ENCODE results near the gene BICD2. TPM values are rescaled to one million over a fixed set of nuclear protein-coding genes. Genes with fewer than 3 reads are reported as not detected.

The BICD2 gene
- total RNA-seq, 2 donors from 2014 or later, result 31.0 to 36.6 TPM

GRCh38 chr9:92754091-92754745 is 10.4 kb downstream of the BICD2 start:
- DNase-seq (no peak), ATAC-seq (no peak)
- intact Hi-C loops (cut with DNase I), result no loop called here

- DNase-seq (no peak), ATAC-seq (no peak)
- intact Hi-C loops (cut with DNase I), result no loop called here
These were observed 11.7 kb downstream of the BICD2 start for GRCh38 chr9:92752812-92753404.

GRCh38 chr9:92749934-92750315 is 14.7 kb downstream of the BICD2 start:
- ATAC-seq, result peak in 1 of 2 donors; percentile 24
- intact Hi-C loops (cut with DNase I), result no loop called here
- no peak for DNase-seq

GRCh38 chr9:92749071-92749933 is 15.3 kb downstream of the BICD2 start:
- DNase-seq (peak; percentile 44), ATAC-seq (peak; percentile 41 to 67)
- intact Hi-C loops (cut with DNase I), result no loop called here

GRCh38 chr9:92748233-92748497 is 16.5 kb downstream of the BICD2 start:
- intact Hi-C loops (cut with DNase I), result no loop called here

GRCh38 chr9:92747459-92748232 is 17.0 kb downstream of the BICD2 start:
- peak in 1 of 2 donors; percentile 45 for ATAC-seq

More at GRCh38 chr9:92748233-92748497, 16.5 kb downstream of the BICD2 start:
- ATAC-seq (no peak), DNase-seq (no peak)

GRCh38 chr9:92746567-92747458 is 17.8 kb downstream of the BICD2 start:
- intact Hi-C loops (cut with DNase I), result no loop called here
- ATAC-seq (peak in 1 of 2 donors; percentile 3), DNase-seq (no peak)

More at GRCh38 chr9:92747459-92748232, 17.0 kb downstream of the BICD2 start:
- intact Hi-C loops (cut with DNase I), result no loop called here
- DNase-seq, result no peak

GRCh38 chr9:92745881-92746280 is 18.8 kb downstream of the BICD2 start:
- DNase-seq (no peak), ATAC-seq (no peak)
- intact Hi-C loops (cut with DNase I), result no loop called here

GRCh38 chr9:92745331-92745730 is 19.3 kb downstream of the BICD2 start:
- ATAC-seq (no peak), DNase-seq (no peak)
- intact Hi-C loops (cut with DNase I), result no loop called here

GRCh38 chr9:92740969-92741368 is 23.7 kb downstream of the BICD2 start:
- ATAC-seq (no peak), DNase-seq (no peak)
- intact Hi-C loops (cut with DNase I), result no loop called here

- intact Hi-C loops (cut with DNase I), result no loop called here
- DNase-seq, result no peak
- peak; percentile 14 to 56 for ATAC-seq
These were observed 24.1 kb downstream of the BICD2 start for GRCh38 chr9:92740446-92740961.

- no peak for DNase-seq
- ATAC-seq, result peak in 1 of 2 donors; percentile 14
- intact Hi-C loops (cut with DNase I), result no loop called here
These were observed 24.6 kb downstream of the BICD2 start for GRCh38 chr9:92740009-92740408.

- intact Hi-C loops (cut with DNase I), result no loop called here
- DNase-seq, result no peak
- no peak for ATAC-seq
These were observed 25.2 kb downstream of the BICD2 start for GRCh38 chr9:92739346-92739970.

- ATAC-seq, result peak; percentile 4 to 12
- no peak for DNase-seq
- intact Hi-C loops (cut with DNase I), result no loop called here
These were observed 26.0 kb downstream of the BICD2 start for GRCh38 chr9:92738661-92739081.

- intact Hi-C loops (cut with DNase I), result no loop called here
- ATAC-seq, result no peak
- DNase-seq, result no peak
These were observed 26.9 kb downstream of the BICD2 start for GRCh38 chr9:92737611-92738299.

- ATAC-seq (peak in 1 of 2 donors; percentile 13), DNase-seq (no peak)
- intact Hi-C loops (cut with DNase I), result no loop called here
These were observed 27.4 kb downstream of the BICD2 start for GRCh38 chr9:92737216-92737606.

- DNase-seq (no peak), ATAC-seq (no peak)
- intact Hi-C loops (cut with DNase I), result no loop called here
These were observed 27.9 kb downstream of the BICD2 start for GRCh38 chr9:92736563-92737215.

All from left cardiac atrium (tissue), 4 donors.